T-helper 1 cell treated with Interleukin-12 subunit alpha and Interleukin-12 subunit beta and Interleukin-4 antibody, amounts not matched to agents 30 ng/mL and 1 ng/mL, for 36 hours (primary cell): Measurements from ENCODE around the gene SPEF2. TPM values are rescaled to one million over a fixed set of nuclear protein-coding genes. Genes with fewer than 3 reads are reported as not detected.

ENCODE experiments used
- intact Hi-C: fragments of 100-400 bp; cut with micrococcal nuclease; formaldehyde crosslinking; loops from one replicate; pipeline ENCODE4 v1.15.1; 2024
- total RNA-seq: library from RNA; stranded (reverse); gene quantifications from 2 replicates; pipeline ENCODE4 v1.2.3, GENCODE V29; 2022

The SPEF2 gene, protein sequence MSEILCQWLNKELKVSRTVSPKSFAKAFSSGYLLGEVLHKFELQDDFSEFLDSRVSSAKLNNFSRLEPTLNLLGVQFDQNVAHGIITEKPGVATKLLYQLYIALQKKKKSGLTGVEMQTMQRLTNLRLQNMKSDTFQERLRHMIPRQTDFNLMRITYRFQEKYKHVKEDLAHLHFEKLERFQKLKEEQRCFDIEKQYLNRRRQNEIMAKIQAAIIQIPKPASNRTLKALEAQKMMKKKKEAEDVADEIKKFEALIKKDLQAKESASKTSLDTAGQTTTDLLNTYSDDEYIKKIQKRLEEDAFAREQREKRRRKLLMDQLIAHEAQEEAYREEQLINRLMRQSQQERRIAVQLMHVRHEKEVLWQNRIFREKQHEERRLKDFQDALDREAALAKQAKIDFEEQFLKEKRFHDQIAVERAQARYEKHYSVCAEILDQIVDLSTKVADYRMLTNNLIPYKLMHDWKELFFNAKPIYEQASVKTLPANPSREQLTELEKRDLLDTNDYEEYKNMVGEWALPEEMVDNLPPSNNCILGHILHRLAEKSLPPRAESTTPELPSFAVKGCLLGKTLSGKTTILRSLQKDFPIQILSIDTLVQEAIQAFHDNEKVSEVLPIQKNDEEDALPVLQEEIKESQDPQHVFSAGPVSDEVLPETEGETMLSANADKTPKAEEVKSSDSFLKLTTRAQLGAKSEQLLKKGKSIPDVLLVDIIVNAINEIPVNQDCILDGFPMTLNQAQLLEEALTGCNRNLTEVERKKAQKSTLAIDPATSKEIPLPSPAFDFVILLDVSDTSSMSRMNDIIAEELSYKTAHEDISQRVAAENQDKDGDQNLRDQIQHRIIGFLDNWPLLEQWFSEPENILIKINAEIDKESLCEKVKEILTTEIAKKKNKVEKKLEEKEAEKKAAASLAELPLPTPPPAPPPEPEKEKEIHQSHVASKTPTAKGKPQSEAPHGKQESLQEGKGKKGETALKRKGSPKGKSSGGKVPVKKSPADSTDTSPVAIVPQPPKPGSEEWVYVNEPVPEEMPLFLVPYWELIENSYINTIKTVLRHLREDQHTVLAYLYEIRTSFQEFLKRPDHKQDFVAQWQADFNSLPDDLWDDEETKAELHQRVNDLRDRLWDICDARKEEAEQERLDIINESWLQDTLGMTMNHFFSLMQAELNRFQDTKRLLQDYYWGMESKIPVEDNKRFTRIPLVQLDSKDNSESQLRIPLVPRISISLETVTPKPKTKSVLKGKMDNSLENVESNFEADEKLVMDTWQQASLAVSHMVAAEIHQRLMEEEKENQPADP (N-terminal part only)
- total RNA-seq: 5.8 and 7.8 TPM in 2 replicates

DNA sequence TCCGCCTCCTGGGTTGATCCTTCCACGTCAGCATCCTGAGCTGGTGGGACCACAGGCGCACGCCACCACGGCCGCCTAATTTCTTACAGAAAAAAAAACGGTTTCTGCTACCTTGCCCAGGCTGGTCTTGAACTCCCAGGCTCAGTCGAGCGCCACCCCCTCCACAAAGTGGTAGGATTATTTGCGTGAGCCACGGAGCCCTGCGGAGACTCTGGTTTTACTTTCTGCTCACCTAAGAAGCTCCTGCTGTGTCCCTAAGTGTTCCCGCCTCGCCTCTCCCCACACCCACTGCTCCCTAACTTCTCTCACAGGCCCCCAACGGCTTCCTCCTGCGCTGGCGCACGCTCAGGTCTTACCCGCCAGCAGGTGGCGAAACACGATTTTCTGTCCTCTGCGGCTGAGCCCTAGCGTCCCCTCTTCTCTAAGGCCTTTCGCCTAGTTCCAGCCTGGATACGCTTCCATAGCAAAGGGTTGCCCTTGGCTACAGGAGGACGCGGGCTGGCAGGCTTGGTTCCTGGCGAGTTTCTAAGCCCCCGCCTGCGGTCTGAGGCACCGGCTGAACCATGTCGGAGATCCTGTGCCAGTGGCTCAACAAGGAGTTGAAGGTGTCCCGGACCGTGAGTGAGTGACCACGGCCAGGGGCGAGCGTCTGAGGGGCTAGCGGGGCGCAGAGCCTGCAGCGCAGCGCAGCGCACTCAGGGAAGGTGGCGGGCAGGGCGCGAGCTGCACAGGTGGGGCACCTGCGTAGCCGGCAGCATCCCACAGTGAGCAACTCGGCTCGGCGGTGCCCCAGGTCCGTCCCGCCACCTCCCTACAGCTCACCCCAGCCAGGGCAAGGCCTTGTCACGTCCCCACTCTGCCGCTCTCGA lies at the start of gene SPEF2:
TSS of gene SPEF2 (plus strand) at position 429 of the 869 bp plus-strand sequence. CDS start at position 564, 135 bp downstream.
- intact Hi-C loops: loop anchor here (1.0 to 5.0 kb wide), 14 partner anchors 34 to 1610 kb away; partner anchors contain the start of genes AMACR, BRIX1, LMBRD2 and RAD1

- intact Hi-C loops: no loop called here
Measured at GRCh38 chr5:35575578-35575977, 42.1 kb upstream of the SPEF2 start.

- intact Hi-C loops: no loop called here
Measured at GRCh38 chr5:35587419-35587818, 30.2 kb upstream of the SPEF2 start.

DNA sequence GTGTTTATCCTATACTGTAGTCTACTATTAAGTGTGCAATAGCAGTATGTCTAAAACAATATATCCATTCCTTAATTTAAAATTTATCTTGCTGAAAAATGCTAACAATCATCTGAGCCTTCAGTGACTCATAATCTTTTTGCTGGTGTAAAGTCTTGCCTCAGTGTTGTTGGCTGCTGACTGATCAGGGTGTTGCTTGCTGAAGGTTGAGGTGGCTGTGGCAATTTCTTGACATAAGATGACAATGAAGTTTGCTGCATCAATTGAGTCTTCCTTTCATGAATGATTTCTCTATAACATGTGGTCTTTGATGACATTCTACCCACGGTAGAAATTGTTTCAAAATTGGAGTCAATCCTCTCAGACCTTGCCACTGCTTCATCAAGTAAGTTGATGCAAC lies 24.3 kb upstream of the SPEF2 start:
- intact Hi-C loops: no loop called here

DNA sequence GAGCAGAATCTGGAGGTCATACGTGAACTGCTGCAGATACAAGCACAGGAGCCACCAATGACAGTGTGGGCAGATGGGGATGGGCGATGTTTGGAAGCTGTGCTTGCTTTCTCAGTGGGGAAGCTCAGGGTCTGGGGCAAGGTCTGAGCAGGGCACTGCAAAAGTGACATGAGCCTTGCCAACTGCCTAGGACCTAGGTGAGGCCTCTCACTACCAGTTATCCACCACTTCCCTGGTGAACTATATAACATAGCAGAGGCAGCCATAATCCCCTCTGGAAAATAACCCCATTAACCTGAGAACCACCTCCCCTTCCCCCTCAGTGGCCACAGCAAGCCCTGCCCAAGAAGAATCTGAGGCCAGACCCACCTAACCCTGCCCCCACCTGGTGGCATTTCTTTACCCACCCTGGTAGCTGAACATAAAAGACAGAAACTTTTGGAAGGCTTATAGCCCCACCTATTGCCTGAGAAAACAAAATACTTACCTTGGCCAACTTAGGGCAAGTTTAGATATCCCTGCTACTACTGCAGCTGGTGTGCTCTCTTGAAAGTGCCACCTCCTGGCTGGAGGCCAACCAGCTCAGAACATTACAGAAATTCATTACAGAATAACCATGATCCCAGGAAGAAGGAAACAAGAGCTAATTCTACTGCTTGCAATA lies 18.8 kb upstream of the SPEF2 start:
- intact Hi-C loops: no loop called here

GRCh38 chr5:35600591-35600990 lies 17.1 kb upstream of the SPEF2 start:
- intact Hi-C loops: loop anchor here (5.0 kb wide), 1 partner anchor 327 kb away; no protein-coding TSS in a partner anchor

DNA sequence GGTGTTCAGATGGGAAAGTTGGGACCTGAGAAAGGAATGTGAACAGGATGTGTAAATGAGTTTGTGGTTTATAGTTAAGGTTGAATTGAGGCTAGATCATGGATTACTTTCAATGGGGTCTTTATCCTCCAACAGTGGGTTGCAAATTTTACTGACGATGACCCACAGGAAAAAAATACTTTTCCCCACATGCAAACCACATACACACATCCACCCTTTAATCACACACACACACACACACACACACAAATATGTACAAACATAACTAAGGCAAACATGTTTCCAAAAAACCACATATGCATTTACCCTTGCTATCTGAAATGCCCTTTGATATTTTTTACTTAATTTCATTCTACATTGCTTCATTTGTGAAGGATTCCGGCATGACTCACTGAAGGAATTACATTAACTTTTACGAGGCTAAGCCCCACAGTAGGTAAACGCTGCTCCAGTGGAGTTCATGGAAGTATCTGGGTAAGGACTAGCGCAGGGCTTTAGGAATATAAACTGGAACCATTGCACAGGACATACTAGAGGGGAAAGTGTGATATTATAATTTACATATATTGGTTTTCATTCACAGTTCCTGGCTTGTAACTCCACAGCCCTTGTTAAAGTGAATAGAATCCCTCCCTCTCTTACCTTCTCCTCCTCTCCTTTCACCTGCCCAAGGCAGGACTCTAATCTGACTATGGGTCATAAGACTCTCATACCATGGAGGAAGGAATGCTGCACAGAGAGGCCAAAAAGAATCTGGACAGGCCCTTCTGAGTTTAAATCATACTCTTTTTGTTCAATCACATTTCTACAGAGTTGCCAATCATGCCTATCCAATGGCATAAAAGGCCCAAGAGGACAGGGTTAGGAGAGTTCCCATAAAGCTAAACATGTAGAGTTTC lies 8.5 kb upstream of the SPEF2 start:
- intact Hi-C loops: no loop called here

DNA sequence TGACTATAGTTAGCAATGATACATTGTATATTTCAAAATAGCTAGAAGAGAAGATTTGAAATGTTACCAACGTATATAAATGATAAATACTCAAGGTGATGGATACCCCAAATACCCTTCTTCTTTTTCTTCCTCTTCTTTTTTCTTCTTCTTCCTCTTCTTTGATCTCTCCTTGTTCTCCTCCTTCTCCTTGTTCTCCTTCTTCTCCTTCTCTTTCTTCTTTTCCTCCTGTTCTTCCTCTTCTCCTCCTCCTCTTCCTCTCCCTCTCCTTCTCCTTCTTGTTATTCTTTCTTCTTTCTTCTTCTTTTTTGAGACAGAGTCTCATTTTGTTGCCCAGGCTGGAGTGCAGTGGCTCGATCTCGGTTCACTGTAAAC lies 616 bp upstream of the SPEF2 start:
- intact Hi-C loops: loop anchor here (1.0 to 5.0 kb wide), 13 partner anchors 34 to 1610 kb away; partner anchors contain the start of genes AMACR, BRIX1, LMBRD2 and RAD1

GRCh38 chr5:35618304-35618636 lies 607 bp downstream of the SPEF2 start:
- intact Hi-C loops: loop anchor here (1.0 to 5.0 kb wide), 3 partner anchors 529 to 1611 kb away; partner anchors contain the start of genes AMACR, BRIX1 and RAD1

GRCh38 chr5:35618781-35619180 lies 1.1 kb downstream of the SPEF2 start:
- intact Hi-C loops: loop anchor here (1.0 to 5.0 kb wide), 3 partner anchors 529 to 1611 kb away; partner anchors contain the start of genes AMACR, BRIX1 and RAD1

- intact Hi-C loops: no loop called here
Measured at GRCh38 chr5:35622974-35623373, 5.3 kb downstream of the SPEF2 start.

GRCh38 chr5:35623991-35624390 lies 6.3 kb downstream of the SPEF2 start:
- intact Hi-C loops: no loop called here

- intact Hi-C loops: no loop called here
Measured at GRCh38 chr5:35626108-35626507, 8.4 kb downstream of the SPEF2 start.

- intact Hi-C loops: no loop called here
Measured at GRCh38 chr5:35626553-35626952, 8.9 kb downstream of the SPEF2 start.

DNA sequence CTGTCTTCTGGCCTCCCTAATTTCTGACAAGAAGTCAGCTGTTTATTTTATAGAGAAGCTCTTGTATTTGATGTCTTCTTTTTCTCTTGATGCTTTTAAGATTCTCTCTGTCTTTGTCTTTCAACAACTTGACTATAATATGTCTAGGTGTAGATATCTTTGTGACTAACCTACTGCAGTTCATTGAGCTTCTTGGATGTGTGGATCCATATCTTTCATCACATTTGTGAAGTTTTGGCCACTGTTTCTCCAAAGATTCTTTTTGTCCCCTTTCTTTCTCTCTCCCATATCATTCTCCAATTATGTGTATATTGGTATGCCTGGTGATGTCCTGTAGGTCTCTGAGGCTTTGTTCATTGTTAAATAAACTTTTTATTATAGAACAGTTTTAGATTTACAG lies 16.7 kb downstream of the SPEF2 start:
- intact Hi-C loops: no loop called here

DNA sequence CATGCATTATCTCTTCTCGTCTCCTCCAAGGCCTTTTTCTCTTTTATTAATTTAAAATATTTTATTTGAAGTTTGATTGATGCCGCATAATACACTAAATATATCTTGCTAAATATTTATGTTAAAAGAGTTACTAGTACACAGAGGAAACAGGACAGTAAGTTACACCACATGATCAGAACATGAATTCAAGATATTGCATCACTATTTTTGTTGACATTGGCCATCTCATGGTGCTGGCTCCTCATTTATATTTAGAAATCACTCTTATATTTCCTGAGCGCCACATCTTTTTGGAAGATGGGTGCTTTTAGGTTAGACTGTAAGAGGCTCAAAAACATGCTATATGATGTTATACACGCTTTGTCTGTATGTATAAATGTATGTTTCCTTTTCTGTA lies 23.0 kb downstream of the SPEF2 start:
- intact Hi-C loops: no loop called here

GRCh38 chr5:35644543-35644942 lies 26.9 kb downstream of the SPEF2 start:
- intact Hi-C loops: no loop called here

GRCh38 chr5:35647128-35647527 lies 29.5 kb downstream of the SPEF2 start:
- intact Hi-C loops: no loop called here

GRCh38 chr5:35647712-35648111 lies 30.0 kb downstream of the SPEF2 start:
- intact Hi-C loops: no loop called here
